ENCODE measurements around the gene ZCCHC18. TPM values are rescaled to one million over a fixed set of nuclear protein-coding genes. Genes with fewer than 3 reads are reported as not detected.
A peak's percentile ranks its signal among the peaks of the same experiment; 100 is the strongest.

ZCCHC18 gene
- polyA plus RNA-seq, 1 of the 3 experiments (the other 2 are of a cell fraction) = 7.5 TPM

- TF ChIP-seq GATA2 (CRISPR knock-in tag; IDR thresholded peaks at IDR 0.05) (no peak), YY1 (IDR thresholded peaks at IDR 0.05; ENCODE audit: low read depth) (peak; percentile 87), TEAD4 (IDR thresholded peaks at IDR 0.05; ENCODE audit: borderline replicate concordance, insufficient read depth) (no peak), SMC3 (IDR thresholded peaks at IDR 0.05; ENCODE audit: low read depth, low read length) (no peak), RXRA (IDR thresholded peaks at IDR 0.05; ENCODE audit: borderline replicate concordance, low read depth) (no peak), MAX (IDR thresholded peaks at IDR 0.05; ENCODE audit: low read depth) (peak; percentile 26), REST (IDR thresholded peaks at IDR 0.05; ENCODE audit: low read depth, low read length) (no peak), MXI1 (IDR thresholded peaks at IDR 0.05; ENCODE audit: low read depth, low read length) (0 out of 2 replicates have a peak, but pooled peaks have one; percentile 26), TCF12 (IDR thresholded peaks at IDR 0.05) (no peak), EZH2phosphoT487 (IDR thresholded peaks at IDR 0.05; ENCODE audit: borderline replicate concordance, low read depth) (no peak), RCOR1 (IDR thresholded peaks at IDR 0.05; ENCODE audit: low read length) (no peak), FOSL2 (IDR thresholded peaks at IDR 0.05; ENCODE audit: borderline replicate concordance, low read depth) (no peak), RFX5 (IDR thresholded peaks at IDR 0.05; ENCODE audit: low read length) (no peak), TAF1 (IDR thresholded peaks at IDR 0.05; ENCODE audit: borderline replicate concordance, low read depth, low read length) (peak; percentile 29; the same call in 1 of the 2 replicates), USF1 (IDR thresholded peaks at IDR 0.05; ENCODE audit: borderline replicate concordance, low read depth) (no peak), SIN3A (IDR thresholded peaks at IDR 0.05; ENCODE audit: borderline replicate concordance, low read depth, low read length) (no peak), RAD21 (IDR thresholded peaks at IDR 0.05; ENCODE audit: low read length) (no peak)
These were observed 44.6 kb downstream of the ZCCHC18 start, which contains the start of gene SLC25A53 (continued) for GRCh38 chrX:104156630-104157529.

Other genes starting within 250 kb of the ZCCHC18 start
- gene TMSB15B, start 149.9 kb upstream of the ZCCHC18 start, polyA plus RNA-seq (2012; rRNA removed) = 13.1 and 15.2 TPM in 2 replicates
- not detected in 2 replicates for gene H2BW1, start 98.8 kb upstream of the ZCCHC18 start, polyA plus RNA-seq (2012; rRNA removed)
- not detected in 2 replicates for gene H2BW2, start 72.6 kb upstream of the ZCCHC18 start, polyA plus RNA-seq (2012; rRNA removed)
- 2.9 and 4.4 TPM in 2 replicates for gene TMSB15C, start 36.3 kb upstream of the ZCCHC18 start, polyA plus RNA-seq (2012; rRNA removed)
- 5.6 and 5.9 TPM in 2 replicates for gene SLC25A53, start 44.5 kb downstream of the ZCCHC18 start, polyA plus RNA-seq (2012; rRNA removed)
- 2.2 and 3.2 TPM in 2 replicates for gene FAM199X, start 53.9 kb downstream of the ZCCHC18 start, polyA plus RNA-seq (2012; rRNA removed)
- not detected in 2 replicates for gene ESX1, start 142.4 kb downstream of the ZCCHC18 start, polyA plus RNA-seq (2012; rRNA removed)